Measurements from ENCODE around the gene KCMF1. TPM values are rescaled to one million over a fixed set of nuclear protein-coding genes. Genes with fewer than 3 reads are reported as not detected.

The KCMF1 gene
- total and polyA plus RNA-seq, 9 of the 15 experiments (the other 6 are each of a cell fraction or from before 2014, with no cell fraction given): 6.8 to 88.2 (median 46.5) TPM

- TF ChIP-seq ZNF609 (CRISPR knock-in tag; IDR thresholded peaks at IDR 0.05; ENCODE audit: borderline replicate concordance): no peak
- no peak for TF ChIP-seq ZNF431 (CRISPR knock-in tag; IDR thresholded peaks at IDR 0.05)
- TF ChIP-seq PBX2 (CRISPR knock-in tag; IDR thresholded peaks at IDR 0.05; ENCODE audit: low read depth): no peak
- peak; percentile 76 for TF ChIP-seq PBX2 (tag; conservative IDR thresholded peaks at IDR 0.05; ENCODE audit: low read depth)
- TF ChIP-seq ATF2 (CRISPR knock-in tag; IDR thresholded peaks at IDR 0.05): no peak
- no peak for TF ChIP-seq KDM5B (IDR thresholded peaks at IDR 0.05; ENCODE audit: insufficient replicate concordance, low read depth, low read length)
Measured at GRCh38 chr2:84938194-84938879, 32.6 kb upstream of the KCMF1 start (continued).

Measured in K562 (cell line).